NB4 (cell line): Measurements from ENCODE around the gene MAPK8IP2.

ENCODE experiments used
- DNase-seq: peaks from one replicate; pipeline ENCODE4 v3.0.0; 2010; ENCODE audit warnings: low read depth
- H3K4me3 ChIP-seq: one replicate; pipeline ENCODE4 v1.5.1; 2011; ENCODE audit warnings: mild to moderate bottlenecking, low read depth, low read length, moderate library complexity
- CTCF ChIP-seq: IDR thresholded peaks from one replicate; pipeline ENCODE4 v1.5.1; 2012; ENCODE audit warnings: low read depth, low read length
- MAX ChIP-seq: IDR thresholded peaks from 2 replicates; pipeline ENCODE4 v1.6.1; 2011; ENCODE audit warnings: low read depth, low read length
- MYC ChIP-seq: IDR thresholded peaks from 2 replicates; pipeline ENCODE4 v1.6.1; 2011; ENCODE audit warnings: low read depth, low read length
- POLR2A ChIP-seq: IDR thresholded peaks from 2 replicates; pipeline ENCODE4 v1.6.1; 2011; ENCODE audit warnings: mild to moderate bottlenecking; ENCODE audit not compliant: insufficient read length; ENCODE audit errors: extremely low read depth

The MAPK8IP2 gene

GRCh38 chr22:50621948-50622722 is 21.5 kb downstream of the MAPK8IP2 start:
- peak; percentile 36 for DNase-seq
- no peak for TF ChIP-seq POLR2A
- peak; percentile 47 for TF ChIP-seq CTCF
- H3K4me3 ChIP-seq = peak overlapping the region; percentile 34

GRCh38 chr22:50622723-50623327 is 22.2 kb downstream of the MAPK8IP2 start:
- DNase-seq = no peak
- TF ChIP-seq POLR2A (no peak), MYC (no peak), MAX (no peak), CTCF (no peak)
- no peak overlapping the region for H3K4me3 ChIP-seq

- no peak for DNase-seq
- TF ChIP-seq CTCF (no peak), MYC (no peak), MAX (no peak), POLR2A (no peak)
- no peak overlapping the region for H3K4me3 ChIP-seq
Measured at GRCh38 chr22:50624347-50625130, 23.9 kb downstream of the MAPK8IP2 start.

- H3K4me3 ChIP-seq = no peak overlapping the region
- DNase-seq = no peak
- no peak for TF ChIP-seq MYC
- TF ChIP-seq CTCF = no peak
- no peak for TF ChIP-seq POLR2A
- no peak for TF ChIP-seq MAX
Measured at GRCh38 chr22:50625131-50625567, 24.6 kb downstream of the MAPK8IP2 start.

- H3K4me3 ChIP-seq = no peak overlapping the region
- no peak for DNase-seq
- no peak for TF ChIP-seq MAX
- TF ChIP-seq CTCF = peak; percentile 6
Measured at GRCh38 chr22:50625568-50626313, 25.1 kb downstream of the MAPK8IP2 start.
